Mucosa of descending colon (tissue), 3 donors: ENCODE measurements around the gene NFIA. TPM values are rescaled to one million over a fixed set of nuclear protein-coding genes. Genes with fewer than 3 reads are reported as not detected.
A peak's percentile ranks its signal among the peaks of the same experiment; 100 is the strongest.

Experiments used
- ATAC-seq: fragments of 200-7000 bp; cut with Tn5 transposase; one replicate; pipeline ENCODE4 v1.9.1; 2020; ENCODE audit warnings: mild to moderate bottlenecking, moderate library complexity
- DNase-seq, 3 donors: peaks; one replicate each; pipeline ENCODE4 v3.0.0-alpha.2; 2020
- H3K36me3 ChIP-seq: fragments of 200-600 bp; one replicate; pipeline ENCODE4 v1.8.0; 2021; ENCODE audit warnings: low read depth, mild to moderate bottlenecking
- H3K4me1 ChIP-seq: fragments of 200-600 bp; one replicate; pipeline ENCODE4 v1.8.0; 2021; ENCODE audit warnings: low read depth, mild to moderate bottlenecking
- H3K4me3 ChIP-seq: fragments of 200-600 bp; one replicate; pipeline ENCODE4 v1.8.0; 2021; ENCODE audit warnings: mild to moderate bottlenecking
- H3K9me3 ChIP-seq: fragments of 200-600 bp; one replicate; pipeline ENCODE4 v1.8.0; 2021; ENCODE audit warnings: mild to moderate bottlenecking
- intact Hi-C, 2 donors: fragments of 100-400 bp; cut with DNase I in 1 of 2; cut with micrococcal nuclease in 1 of 2; formaldehyde crosslinking; loops; one replicate each; pipeline versions ENCODE4 v1.11.0 to v1.11.1; 2022; cut with DNase I, micrococcal nuclease
- total RNA-seq, 3 donors: library from RNA; stranded (reverse); fragmentation: NEBNext Ultra II Directional in 2 of 3; extraction: Animal tissue kit (Norgen Biotek cat#: 25700) in 2 of 3; gene quantifications; one replicate each; pipeline versions ENCODE4 v1.2.1 to v1.2.4, GENCODE V29; 2021 to 2023
- TF ChIP-seq, protein P1 (sequence below): fragments of 200-600 bp; IDR thresholded peaks from one replicate; pipeline ENCODE4 v1.8.0; 2022; ENCODE audit warnings: antibody characterized with exemption, mild to moderate bottlenecking
- donor health status: DM: no; HTN: no; CAD: no; lungs with moderate emphysema.
- donor health status: DM: no; HTN: no; CAD: no.
- donor health status: DM: no; HTN: yes; CAD: no.

Gene NFIA
- total RNA-seq, 3 donors from 2014 or later, result 46.4 to 145 (median 51.1) TPM

DNA sequence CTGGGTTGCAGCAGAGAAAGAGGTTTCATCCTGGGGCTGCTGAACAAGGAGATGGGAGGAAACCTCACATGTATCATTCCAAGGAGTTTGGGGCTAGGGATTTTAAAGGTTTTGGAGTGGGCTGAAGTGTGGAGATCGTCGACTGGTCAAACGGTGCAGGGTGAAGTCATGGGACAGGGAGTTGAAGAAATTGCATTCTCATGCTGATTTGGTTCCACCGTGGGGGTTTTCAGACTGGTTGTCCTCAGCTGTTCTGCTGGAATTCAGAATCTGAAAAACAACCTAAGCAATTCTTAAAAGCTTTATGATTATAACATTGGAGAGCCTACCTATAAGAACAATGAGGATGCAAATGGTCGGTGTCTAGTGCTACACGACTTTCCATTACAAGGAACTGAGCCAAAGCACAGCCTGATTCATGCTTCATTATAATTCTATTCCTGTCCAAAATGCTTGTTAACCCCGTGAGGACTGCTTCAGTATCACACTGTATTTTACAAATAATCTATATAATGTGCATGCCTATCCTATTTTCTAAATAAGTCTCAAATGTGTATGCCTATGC, 399.9 kb downstream of the NFIA start:
- ATAC-seq (no peak), DNase-seq (no peak)
- Histone ChIP-seq H3K4me1 (no peaks in the 10 kb centered on the region), H3K9me3 (no peaks in the 10 kb centered on the region), H3K36me3 (no peaks in the 10 kb centered on the region), H3K4me3 (no peak overlapping the region)
- TF ChIP-seq, protein P1, sequence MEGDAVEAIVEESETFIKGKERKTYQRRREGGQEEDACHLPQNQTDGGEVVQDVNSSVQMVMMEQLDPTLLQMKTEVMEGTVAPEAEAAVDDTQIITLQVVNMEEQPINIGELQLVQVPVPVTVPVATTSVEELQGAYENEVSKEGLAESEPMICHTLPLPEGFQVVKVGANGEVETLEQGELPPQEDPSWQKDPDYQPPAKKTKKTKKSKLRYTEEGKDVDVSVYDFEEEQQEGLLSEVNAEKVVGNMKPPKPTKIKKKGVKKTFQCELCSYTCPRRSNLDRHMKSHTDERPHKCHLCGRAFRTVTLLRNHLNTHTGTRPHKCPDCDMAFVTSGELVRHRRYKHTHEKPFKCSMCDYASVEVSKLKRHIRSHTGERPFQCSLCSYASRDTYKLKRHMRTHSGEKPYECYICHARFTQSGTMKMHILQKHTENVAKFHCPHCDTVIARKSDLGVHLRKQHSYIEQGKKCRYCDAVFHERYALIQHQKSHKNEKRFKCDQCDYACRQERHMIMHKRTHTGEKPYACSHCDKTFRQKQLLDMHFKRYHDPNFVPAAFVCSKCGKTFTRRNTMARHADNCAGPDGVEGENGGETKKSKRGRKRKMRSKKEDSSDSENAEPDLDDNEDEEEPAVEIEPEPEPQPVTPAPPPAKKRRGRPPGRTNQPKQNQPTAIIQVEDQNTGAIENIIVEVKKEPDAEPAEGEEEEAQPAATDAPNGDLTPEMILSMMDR, result no peak
- intact Hi-C loops, result no loop called here

DNA sequence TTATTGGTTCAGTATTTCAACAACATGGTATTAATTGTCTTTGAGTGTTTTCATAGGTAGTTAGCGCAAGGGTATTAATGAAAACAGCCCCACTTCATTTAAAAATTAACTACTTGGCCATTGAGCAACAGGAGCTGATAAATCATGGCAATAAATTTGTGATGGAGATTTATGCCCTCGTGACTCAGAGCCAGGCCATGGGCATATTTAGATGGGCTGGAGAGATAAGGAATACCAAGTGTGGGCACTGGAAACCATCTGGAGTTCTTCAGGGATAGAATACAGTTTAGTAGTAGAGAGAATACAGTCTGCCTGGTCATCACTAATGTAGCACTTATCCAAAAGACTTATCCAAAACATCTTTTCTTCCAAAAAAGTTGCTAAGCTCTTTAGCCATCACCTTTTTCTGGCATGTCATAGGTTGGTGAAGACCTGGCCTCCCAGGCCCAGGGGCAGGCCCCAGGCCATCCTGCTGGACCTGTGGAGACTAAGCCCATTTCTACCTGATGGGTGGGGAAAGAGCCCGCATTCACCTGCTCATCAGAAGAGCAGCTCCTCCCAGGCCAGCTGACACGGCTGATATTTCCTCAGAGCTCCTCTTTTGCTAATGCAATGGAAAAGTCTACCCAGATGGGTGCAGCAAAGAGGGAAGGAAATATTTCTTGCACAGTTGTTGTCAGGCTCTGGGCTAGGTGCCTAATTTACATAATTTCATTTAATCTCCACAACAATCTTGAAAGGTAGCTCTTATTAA, 404.6 kb downstream of the NFIA start:
- H3K9me3 ChIP-seq, result no peaks in the 10 kb centered on the region
- TF ChIP-seq, protein P1, result no peak
- no peaks in the 10 kb centered on the region for H3K36me3 ChIP-seq
- intact Hi-C loops, result no loop called here
- no peak for DNase-seq
- no peaks in the 10 kb centered on the region for H3K4me1 ChIP-seq
- no peak for ATAC-seq
- no peak overlapping the region for H3K4me3 ChIP-seq

DNA sequence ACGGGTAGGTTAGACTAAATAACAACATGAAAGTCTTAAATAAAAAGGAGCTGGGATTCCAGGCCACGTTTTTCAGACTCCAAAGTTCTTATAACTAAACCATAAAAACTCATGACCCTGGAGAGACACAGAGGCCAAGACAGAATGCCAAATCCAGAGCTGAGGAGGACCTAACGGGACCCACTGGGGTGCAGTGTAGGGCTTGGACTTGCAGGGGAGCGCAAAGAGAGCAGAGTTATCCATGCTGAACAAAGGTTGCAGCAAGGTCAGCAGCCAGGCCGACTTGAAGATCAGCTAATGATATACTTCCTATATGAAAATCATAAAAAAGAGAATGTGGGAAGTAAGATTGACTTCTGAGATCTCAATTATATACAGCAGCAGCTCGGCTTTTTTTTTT, 405.4 kb downstream of the NFIA start:
- intact Hi-C loops, result no loop called here
- Histone ChIP-seq H3K4me3 (no peak overlapping the region), H3K36me3 (no peaks in the 10 kb centered on the region), H3K4me1 (no peaks in the 10 kb centered on the region), H3K9me3 (no peaks in the 10 kb centered on the region)
- no peak for ATAC-seq
- DNase-seq, result no peak
- TF ChIP-seq, protein P1, result no peak

DNA sequence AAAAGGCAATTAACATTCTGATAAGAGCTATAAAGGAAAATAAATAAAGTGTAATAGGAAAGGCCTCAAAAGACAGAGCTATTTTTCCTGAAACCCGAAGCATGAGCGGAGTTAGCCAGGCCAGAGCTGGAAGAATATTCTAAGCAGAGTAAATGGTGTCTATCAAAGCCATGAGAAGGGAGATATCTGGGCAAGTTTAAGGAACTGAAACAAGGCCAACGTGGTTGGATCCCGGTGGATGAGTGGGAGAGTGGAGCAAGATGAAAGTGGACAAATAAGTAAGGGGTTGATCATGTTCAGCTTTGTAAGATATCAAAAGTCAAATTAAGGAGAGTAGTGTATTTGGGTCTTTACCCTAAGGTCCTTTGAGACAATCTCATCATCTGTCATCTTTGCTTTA, 408.6 kb downstream of the NFIA start:
- Histone ChIP-seq H3K4me3 (no peak overlapping the region), H3K36me3 (no peaks in the 10 kb centered on the region), H3K9me3 (no peaks in the 10 kb centered on the region), H3K4me1 (no peaks in the 10 kb centered on the region)
- intact Hi-C loops, result no loop called here
- DNase-seq (no peak), ATAC-seq (no peak)
- TF ChIP-seq, protein P1, result no peak

DNA sequence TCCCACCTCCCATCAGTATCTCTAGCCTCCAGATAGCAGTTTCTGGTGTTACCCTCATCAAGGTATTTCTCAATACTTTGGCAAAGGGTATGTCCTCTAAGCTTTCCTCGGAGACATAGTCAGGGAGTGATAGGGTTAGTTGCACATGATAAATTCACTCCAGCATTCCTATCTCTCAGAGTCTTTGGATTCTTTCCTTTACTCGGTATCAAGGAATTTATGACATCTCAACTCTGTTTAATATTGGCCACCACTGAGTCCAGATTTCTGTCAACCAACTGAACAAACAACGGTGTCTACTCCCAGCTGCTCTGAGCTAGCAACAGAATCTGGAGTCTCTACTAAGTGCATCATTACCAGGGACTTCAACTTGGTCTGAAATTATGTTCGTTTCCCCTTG, 409.1 kb downstream of the NFIA start:
- TF ChIP-seq, protein P1, result no peak
- ATAC-seq, result no peak

More for the DNA sequence above, 409.1 kb downstream of the NFIA start:
- H3K9me3 ChIP-seq, result no peaks in the 10 kb centered on the region
- no peaks in the 10 kb centered on the region for H3K36me3 ChIP-seq
- no peak overlapping the region for H3K4me3 ChIP-seq
- no peaks in the 10 kb centered on the region for H3K4me1 ChIP-seq
- intact Hi-C loops, result no loop called here
- peak in 1 of 3 donors; percentile 5 for DNase-seq
